Coronary artery (tissue), 2 donors: ENCODE data around the gene TSPAN17.
A peak's percentile ranks its signal among the peaks of the same experiment; 100 is the strongest.
"Not testable (repeated sequence)": the region's sequence is repeated elsewhere in the genome, so short reads cannot be mapped to it uniquely, and the experiment has no call there.

ENCODE experiments used
- DNase-seq: peaks from one replicate; pipeline ENCODE4 v3.0.0-alpha.2; 2017; ENCODE audit warnings: low spot score
- H3K27ac ChIP-seq, 2 donors: fragments of 200-600 bp; sonication (generic); one replicate each; pipeline ENCODE4 v1.5.1; 2016 to 2019
- H3K4me3 ChIP-seq: fragments of 200-600 bp; sonication (generic); 2 replicates; pipeline ENCODE4 v1.5.1; 2016; ENCODE audit warnings: mild to moderate bottlenecking, moderate library complexity
- CTCF ChIP-seq: fragments of 200-600 bp; sonication (generic); IDR thresholded peaks from one replicate; pipeline ENCODE4 v1.5.1; 2019; ENCODE audit warnings: antibody characterized with exemption

Gene TSPAN17

GRCh38 chr5:176647030-176647842 lies at the start of gene TSPAN17:
TSS of gene TSPAN17 (plus strand) at chr5:176647484. CDS start at chr5:176647616, 132 bp downstream.
- H3K27ac ChIP-seq = peak within 1 kb of the TSS; percentile 42 to 83
- peak; percentile 100 for DNase-seq
- H3K4me3 ChIP-seq = peak within 1 kb of the TSS; percentile 87
- no peak for TF ChIP-seq CTCF

GRCh38 chr5:176599749-176600430 lies 47.4 kb upstream of the TSPAN17 start:
- not testable (repeated sequence) for DNase-seq, H3K4me3 ChIP-seq, H3K27ac ChIP-seq

- DNase-seq = no peak
- Histone ChIP-seq H3K4me3 (no peak overlapping the region), H3K27ac (no peak overlapping the region)
- no peak for TF ChIP-seq CTCF
Measured at GRCh38 chr5:176601901-176602482, 45.3 kb upstream of the TSPAN17 start.

DNA sequence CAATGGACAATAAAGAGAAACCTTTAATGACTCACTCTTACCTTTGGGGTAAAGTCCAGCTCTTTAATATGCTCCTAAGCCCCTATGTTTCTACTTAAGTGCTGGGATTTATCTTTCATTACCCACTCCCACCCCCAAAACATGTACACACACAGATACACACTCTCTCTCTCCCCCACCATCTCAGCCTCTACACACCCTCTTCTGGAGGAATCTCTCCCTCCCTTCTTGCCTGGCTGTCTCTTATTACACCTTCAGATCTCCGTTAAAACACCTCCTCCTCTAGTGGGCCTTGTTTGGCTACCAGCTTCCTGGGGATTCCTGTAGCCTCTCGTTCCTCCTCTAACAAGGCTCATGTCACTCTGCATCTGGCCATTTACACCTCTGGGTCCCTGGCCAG lies 44.2 kb upstream of the TSPAN17 start:
- DNase-seq = no peak
- TF ChIP-seq CTCF = no peak
- Histone ChIP-seq H3K27ac (no peak overlapping the region), H3K4me3 (no peak overlapping the region)

- H3K27ac ChIP-seq = no peak overlapping the region
- no peak for DNase-seq
- TF ChIP-seq CTCF = no peak
- no peak overlapping the region for H3K4me3 ChIP-seq
Measured at GRCh38 chr5:176606032-176606431, 41.3 kb upstream of the TSPAN17 start.

- no peak for TF ChIP-seq CTCF
- Histone ChIP-seq H3K4me3 (no peak overlapping the region), H3K27ac (no peak overlapping the region)
- DNase-seq = no peak
Measured at GRCh38 chr5:176606875-176607274, 40.4 kb upstream of the TSPAN17 start.

GRCh38 chr5:176608142-176608705 lies 39.1 kb upstream of the TSPAN17 start:
- TF ChIP-seq CTCF = no peak
- Histone ChIP-seq H3K4me3 (no peak overlapping the region), H3K27ac (no peak overlapping the region)
- no peak for DNase-seq
